ENCODE data around the gene MC2R.

- TF ChIP-seq CTCF (IDR thresholded peaks at IDR 0.05; ENCODE audit: poor library complexity) (no peak), EZH2 (IDR thresholded peaks at IDR 0.05; ENCODE audit: borderline replicate concordance) (no peak)
These were observed 38.2 kb downstream of the MC2R start for GRCh38 chr18:13877157-13877556.
